GM23338 (cell line): ENCODE results near the gene UNC79.

Source experiments
- EZH2 ChIP-seq: fragments of 200-600 bp; sonication (generic); IDR thresholded peaks from one replicate; pipeline ENCODE4 v1.8.0; 2017; ENCODE audit warnings: antibody characterized with exemption, mild to moderate bottlenecking, low read depth; ENCODE audit not compliant: unreplicated experiment
- JUNB ChIP-seq: IDR thresholded peaks from one replicate; pipeline ENCODE4 v1.6.1; 2016; ENCODE audit warnings: antibody characterized with exemption; ENCODE audit not compliant: unreplicated experiment
- POLR2AphosphoS5 ChIP-seq: IDR thresholded peaks from 2 replicates; pipeline ENCODE4 v1.6.1; 2016; ENCODE audit warnings: antibody characterized with exemption, low read depth
- REST ChIP-seq: IDR thresholded peaks from one replicate; pipeline ENCODE4 v1.6.1; 2018; ENCODE audit warnings: antibody characterized with exemption; ENCODE audit not compliant: unreplicated experiment
- TF ChIP-seq, protein P1 (sequence below), 2 experiments: fragments of 200-600 bp in 1 of 2; sonication (generic) in 1 of 2; conservative IDR thresholded peaks; 2 replicates each; pipeline versions ENCODE4 v1.5.1 to v1.6.1; 2016 to 2017; ENCODE audit warnings: antibody characterized with exemption in 2 of 2, low read depth in 2 of 2, mild to moderate bottlenecking in 2 of 2, moderate library complexity in 1 of 2

GRCh38 chr14:93685121-93685895, 254.6 kb downstream of the UNC79 start:
- TF ChIP-seq POLR2AphosphoS5 (no peak), EZH2 (no peak), REST (no peak), JUNB (no peak)
- TF ChIP-seq, protein P1, sequence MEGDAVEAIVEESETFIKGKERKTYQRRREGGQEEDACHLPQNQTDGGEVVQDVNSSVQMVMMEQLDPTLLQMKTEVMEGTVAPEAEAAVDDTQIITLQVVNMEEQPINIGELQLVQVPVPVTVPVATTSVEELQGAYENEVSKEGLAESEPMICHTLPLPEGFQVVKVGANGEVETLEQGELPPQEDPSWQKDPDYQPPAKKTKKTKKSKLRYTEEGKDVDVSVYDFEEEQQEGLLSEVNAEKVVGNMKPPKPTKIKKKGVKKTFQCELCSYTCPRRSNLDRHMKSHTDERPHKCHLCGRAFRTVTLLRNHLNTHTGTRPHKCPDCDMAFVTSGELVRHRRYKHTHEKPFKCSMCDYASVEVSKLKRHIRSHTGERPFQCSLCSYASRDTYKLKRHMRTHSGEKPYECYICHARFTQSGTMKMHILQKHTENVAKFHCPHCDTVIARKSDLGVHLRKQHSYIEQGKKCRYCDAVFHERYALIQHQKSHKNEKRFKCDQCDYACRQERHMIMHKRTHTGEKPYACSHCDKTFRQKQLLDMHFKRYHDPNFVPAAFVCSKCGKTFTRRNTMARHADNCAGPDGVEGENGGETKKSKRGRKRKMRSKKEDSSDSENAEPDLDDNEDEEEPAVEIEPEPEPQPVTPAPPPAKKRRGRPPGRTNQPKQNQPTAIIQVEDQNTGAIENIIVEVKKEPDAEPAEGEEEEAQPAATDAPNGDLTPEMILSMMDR (conservative IDR thresholded peaks at IDR 0.05; ENCODE audit: low read depth in 2 of 2) = no peak
